ENCODE measurements around the gene KIF12. TPM values are rescaled to one million over a fixed set of nuclear protein-coding genes. Genes with fewer than 3 reads are reported as not detected.
A peak's percentile ranks its signal among the peaks of the same experiment; 100 is the strongest.

Gene KIF12
- total RNA-seq, 2 experiments from 2014 or later, result not detected

DNA sequence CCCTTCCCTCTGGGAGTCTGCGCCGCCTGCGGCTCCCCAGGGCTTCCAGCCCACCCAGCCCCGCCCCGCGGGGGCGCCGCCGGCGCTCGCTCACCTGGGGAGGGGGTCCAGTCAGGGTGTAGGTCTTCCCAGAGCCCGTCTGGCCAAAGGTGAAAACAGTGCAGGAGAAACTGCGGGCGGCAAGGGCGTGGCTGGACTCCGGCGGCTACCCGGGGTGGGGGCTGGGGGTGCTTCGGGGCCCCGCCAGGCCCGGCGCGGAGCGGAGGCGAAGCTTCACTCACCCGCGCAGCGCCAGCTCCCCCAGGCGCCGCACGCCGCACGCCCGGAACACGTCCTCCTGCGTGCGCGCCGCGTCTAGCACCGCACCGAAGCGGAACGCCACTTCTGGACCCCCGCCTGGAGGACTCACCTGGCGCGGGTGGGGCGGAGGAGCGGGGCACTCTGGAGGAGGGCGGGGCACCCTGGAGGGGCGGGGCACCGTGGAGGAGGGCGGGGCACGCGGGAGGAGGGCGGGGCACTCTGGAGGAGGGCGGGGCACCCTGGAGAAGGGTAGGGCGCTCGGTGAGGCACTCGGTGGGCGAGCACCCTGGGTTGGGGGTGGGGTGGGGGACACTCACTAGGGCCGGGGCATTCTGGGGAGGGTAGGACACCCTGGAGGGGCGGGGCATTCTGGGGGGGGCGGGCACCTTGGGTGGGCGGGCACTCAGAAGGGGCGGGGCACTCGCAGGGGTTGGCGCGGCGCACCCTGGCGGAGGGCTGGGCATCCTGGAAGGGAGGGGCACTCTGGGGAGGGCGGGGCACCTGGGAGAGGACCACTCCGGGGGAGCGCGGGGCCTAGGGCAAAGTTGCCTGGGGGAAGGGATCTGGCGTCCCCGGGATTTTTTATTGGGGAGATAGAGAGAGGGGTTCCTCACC lies 814 bp downstream of the KIF12 start:
- H3K4me3 Mint-ChIP-seq, result no peak overlapping the region
- ATAC-seq (ENCODE audit: poor library complexity) (peak; percentile 66), DNase-seq (peak in 4 of 14 experiments; percentile 1 to 42 (median 23))
- ChIA-PET POLR2A (no interaction called here), CTCF (no interaction called here)
- peaks cover 6% of the 10 kb centered on the region for H3K9me3 Mint-ChIP-seq
- peaks cover 9% of the 10 kb centered on the region for H3K4me1 Mint-ChIP-seq (ENCODE audit: low read depth)
- Histone ChIP-seq H3K9me3 (ENCODE audit: control insufficient read depth in 1 of 2, insufficient read depth in 1 of 2, low read length in 2 of 2) (peaks cover 0 to 9% of the 10 kb centered on the region in 2 experiments), H3K36me3 (ENCODE audit: insufficient read depth, low read length) (no peaks in the 10 kb centered on the region), H3K4me1 (ENCODE audit: insufficient read depth, low read length) (peaks cover 6% of the 10 kb centered on the region), H3K27ac (ENCODE audit: low read depth in 1 of 2, low read length in 2 of 2) (no peak overlapping the region), H3K27me3 (ENCODE audit: control insufficient read depth in 1 of 2, insufficient read depth in 2 of 2, low read length in 2 of 2) (peaks cover 26 to 30% of the 10 kb centered on the region in 2 experiments), H3K4me3 (ENCODE audit: low read length) (no peak overlapping the region)
- H3K27me3 Mint-ChIP-seq, result peaks cover 68% of the 10 kb centered on the region
- no peak overlapping the region for H3K27ac Mint-ChIP-seq
- no peaks in the 10 kb centered on the region for H3K36me3 Mint-ChIP-seq (ENCODE audit: low read depth)
- intact Hi-C loops (cut with DNase I, micrococcal nuclease), result no loop called here
- TF ChIP-seq CTCF (IDR thresholded peaks at IDR 0.05), result no peak

GRCh38 chr9:114097613-114098020 lies 1.5 kb downstream of the KIF12 start:
- POLR2A ChIA-PET, result no interaction called here
- TF ChIP-seq CTCF (IDR thresholded peaks at IDR 0.05), result no peak
- Mint-ChIP-seq H3K27me3 (peaks cover 71% of the 10 kb centered on the region), H3K36me3 (ENCODE audit: low read depth) (no peaks in the 10 kb centered on the region), H3K9me3 (peaks cover 5% of the 10 kb centered on the region), H3K4me1 (ENCODE audit: low read depth) (peaks cover 9% of the 10 kb centered on the region), H3K4me3 (no peak overlapping the region), H3K27ac (no peak overlapping the region)
- DNase-seq (no peak), ATAC-seq (ENCODE audit: poor library complexity) (no peak)
- Histone ChIP-seq H3K4me1 (ENCODE audit: insufficient read depth, low read length) (peaks cover 6% of the 10 kb centered on the region), H3K9me3 (ENCODE audit: control insufficient read depth in 1 of 2, insufficient read depth in 1 of 2, low read length in 2 of 2) (peaks cover 0 to 9% of the 10 kb centered on the region in 2 experiments), H3K27ac (ENCODE audit: low read depth in 1 of 2, low read length in 2 of 2) (no peak overlapping the region), H3K36me3 (ENCODE audit: insufficient read depth, low read length) (no peaks in the 10 kb centered on the region), H3K27me3 (ENCODE audit: control insufficient read depth in 1 of 2, insufficient read depth in 2 of 2, low read length in 2 of 2) (peaks cover 26 to 30% of the 10 kb centered on the region in 2 experiments), H3K4me3 (ENCODE audit: low read length) (no peak overlapping the region)
- intact Hi-C loops (cut with DNase I, micrococcal nuclease), result no loop called here
- CTCF ChIA-PET, result no interaction called here

DNA sequence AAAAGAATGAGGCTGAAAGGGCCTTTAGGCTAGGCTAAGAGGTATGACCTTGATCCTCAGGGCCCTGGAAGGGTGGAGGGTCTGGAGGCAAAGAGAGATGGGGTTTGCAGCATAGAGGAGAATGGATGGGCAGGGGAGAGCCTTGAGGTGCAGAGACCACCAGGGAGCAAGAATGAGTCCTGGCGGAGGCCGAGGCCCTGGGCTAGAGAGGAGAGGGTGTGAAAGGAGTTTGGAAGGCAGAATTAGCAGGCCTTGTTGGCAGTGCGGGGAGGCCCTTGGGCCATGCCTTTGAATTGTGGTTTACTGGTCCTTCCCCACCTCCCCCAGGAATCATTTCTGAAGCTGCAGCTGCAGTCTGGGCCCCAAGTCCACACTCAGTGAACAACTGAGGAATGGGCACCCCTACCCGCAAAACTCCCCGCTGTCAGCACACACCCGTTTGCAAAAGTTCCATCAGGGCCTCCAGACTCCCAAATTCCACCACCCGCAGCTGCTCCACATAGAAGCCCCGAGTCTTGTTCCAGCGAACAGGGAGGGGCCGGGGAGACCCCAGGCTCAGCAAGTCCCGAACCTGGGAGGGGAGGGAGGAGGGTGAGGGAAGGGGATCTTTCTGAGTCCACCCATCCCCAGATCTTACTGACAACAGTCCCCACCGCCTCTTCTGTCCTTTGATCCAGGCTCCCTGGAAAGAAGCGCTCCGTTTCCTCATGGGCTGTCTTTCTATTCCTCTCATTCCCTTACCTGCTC lies 2.1 kb downstream of the KIF12 start:
- Mint-ChIP-seq H3K27ac (no peak overlapping the region), H3K27me3 (peaks cover 70% of the 10 kb centered on the region), H3K4me1 (ENCODE audit: low read depth) (peaks cover 9% of the 10 kb centered on the region), H3K4me3 (peak overlapping the region; percentile 66), H3K36me3 (ENCODE audit: low read depth) (no peaks in the 10 kb centered on the region), H3K9me3 (peaks cover 3% of the 10 kb centered on the region)
- H3K4me1 ChIP-seq (ENCODE audit: insufficient read depth, low read length), result peaks cover 6% of the 10 kb centered on the region
- no peak for ATAC-seq (ENCODE audit: poor library complexity)
- intact Hi-C loops (cut with DNase I, micrococcal nuclease), result no loop called here
- H3K4me3 ChIP-seq (ENCODE audit: low read length), result no peak overlapping the region
- H3K36me3 ChIP-seq (ENCODE audit: insufficient read depth, low read length), result no peaks in the 10 kb centered on the region
- CTCF ChIA-PET, result interaction anchor here (1.4 kb wide), 1 partner anchor 14 kb away, joined by 3 read pairs; no protein-coding TSS in a partner anchor
- TF ChIP-seq CTCF (IDR thresholded peaks at IDR 0.05), result no peak
- peaks cover 26 to 30% of the 10 kb centered on the region in 2 experiments for H3K27me3 ChIP-seq (ENCODE audit: control insufficient read depth in 1 of 2, insufficient read depth in 2 of 2, low read length in 2 of 2)
- no peak overlapping the region for H3K27ac ChIP-seq (ENCODE audit: low read depth in 1 of 2, low read length in 2 of 2)
- POLR2A ChIA-PET, result no interaction called here
- H3K9me3 ChIP-seq (ENCODE audit: control insufficient read depth in 1 of 2, insufficient read depth in 1 of 2, low read length in 2 of 2), result peaks cover 0 to 9% of the 10 kb centered on the region in 2 experiments
- DNase-seq, result no peak
